ENCODE measurements around the gene ALPK1. TPM values are rescaled to one million over a fixed set of nuclear protein-coding genes. Genes with fewer than 3 reads are reported as not detected.

Gene ALPK1
- total and polyA plus RNA-seq, 2 experiments from 2014 or later = 0.10 to 0.49 TPM

- Mint-ChIP-seq H3K27ac (no peak overlapping the region), H3K27me3 (ENCODE audit: insufficient read depth, low read depth, poor library complexity) (no peaks in the 10 kb centered on the region), H3K9me3 (no peaks in the 10 kb centered on the region), H3K4me1 (no peaks in the 10 kb centered on the region; the same call in 2 of the 3 replicates), H3K36me3 (ENCODE audit: low read depth) (no peaks in the 10 kb centered on the region), H3K4me3 (no peak overlapping the region)
- TF ChIP-seq EZH2 (IDR thresholded peaks at IDR 0.05; ENCODE audit: low read depth, unreplicated experiment) = no peak
- TF ChIP-seq CTCF (conservative IDR thresholded peaks at IDR 0.05; ENCODE audit: low read depth in 2 of 2) = peak; percentile 84 to 97
- peak; percentile 86 for DNase-seq (ENCODE audit: low spot score)
- no peak overlapping the region for H3K4me2 ChIP-seq
- H4K20me1 ChIP-seq (replicated peaks; ENCODE audit: insufficient read depth) = no peaks in the 10 kb centered on the region
- peak; percentile 52; the same call in 2 of the 3 replicates for ATAC-seq
- no peak overlapping the region for H2AFZ ChIP-seq
- no peak overlapping the region for H3K4me3 ChIP-seq
- H3K9me2 ChIP-seq (ENCODE audit: insufficient read depth) = no peaks in the 10 kb centered on the region
- no peak overlapping the region for H3K27ac ChIP-seq (ENCODE audit: low read depth)
- no peaks in the 10 kb centered on the region for H3K4me1 ChIP-seq (ENCODE audit: insufficient read depth)
- no peaks in the 10 kb centered on the region for H3K79me2 ChIP-seq (replicated peaks; ENCODE audit: insufficient read depth)
- no peaks in the 10 kb centered on the region for H3K36me3 ChIP-seq (ENCODE audit: insufficient read depth)
- no peaks in the 10 kb centered on the region for H3F3A ChIP-seq (replicated peaks; ENCODE audit: low read depth)
- H3K27me3 ChIP-seq (ENCODE audit: insufficient read depth) = no peaks in the 10 kb centered on the region
Observed at GRCh38 chr4:112321776-112322684, 24.9 kb downstream of the ALPK1 start.

- Histone ChIP-seq H3K27me3 (ENCODE audit: insufficient read depth) (no peaks in the 10 kb centered on the region), H4K20me1 (replicated peaks; ENCODE audit: insufficient read depth) (no peaks in the 10 kb centered on the region), H3K79me2 (replicated peaks; ENCODE audit: insufficient read depth) (no peaks in the 10 kb centered on the region), H3K4me1 (ENCODE audit: insufficient read depth) (no peaks in the 10 kb centered on the region), H2AFZ (no peak overlapping the region), H3K27ac (ENCODE audit: low read depth) (no peak overlapping the region), H3K36me3 (ENCODE audit: insufficient read depth) (no peaks in the 10 kb centered on the region), H3K9me2 (ENCODE audit: insufficient read depth) (no peaks in the 10 kb centered on the region), H3K4me2 (no peak overlapping the region), H3F3A (replicated peaks; ENCODE audit: low read depth) (no peaks in the 10 kb centered on the region), H3K4me3 (no peak overlapping the region)
- H3K27me3 Mint-ChIP-seq (ENCODE audit: insufficient read depth, low read depth, poor library complexity) = no peaks in the 10 kb centered on the region
- no peaks in the 10 kb centered on the region for H3K9me3 Mint-ChIP-seq
- H3K4me1 Mint-ChIP-seq = no peaks in the 10 kb centered on the region; the same call in 2 of the 3 replicates
- H3K36me3 Mint-ChIP-seq (ENCODE audit: low read depth) = no peaks in the 10 kb centered on the region
- H3K27ac Mint-ChIP-seq = no peak overlapping the region
- H3K4me3 Mint-ChIP-seq = no peak overlapping the region
- ATAC-seq = no peak
- DNase-seq (ENCODE audit: low spot score) = no peak
- no peak for TF ChIP-seq EZH2 (IDR thresholded peaks at IDR 0.05; ENCODE audit: low read depth, unreplicated experiment)
- no peak for TF ChIP-seq STAT1 (IDR thresholded peaks at IDR 0.05; ENCODE audit: unreplicated experiment)
- TF ChIP-seq ETS1 (IDR thresholded peaks at IDR 0.05) = no peak
- no peak for TF ChIP-seq EZH2phosphoT487 (IDR thresholded peaks at IDR 0.05; ENCODE audit: unreplicated experiment)
- TF ChIP-seq ZNF462 (CRISPR knock-in tag; IDR thresholded peaks at IDR 0.05) = no peak
- no peak for TF ChIP-seq POLR2AphosphoS5 (IDR thresholded peaks at IDR 0.05; ENCODE audit: low read depth)
- TF ChIP-seq NANOG (IDR thresholded peaks at IDR 0.05; ENCODE audit: borderline replicate concordance) = no peak
- TF ChIP-seq CREB1 (CRISPR knock-in tag; IDR thresholded peaks at IDR 0.05; ENCODE audit: low read depth) = no peak
Observed at GRCh38 chr4:112322866-112323265, 25.7 kb downstream of the ALPK1 start.

Data from GM23338 (cell line).